PFSK-1 (cell line): ENCODE measurements around the gene FKBP10.

Source experiments
- POLR2AphosphoS5 ChIP-seq: IDR thresholded peaks from 2 replicates; pipeline ENCODE4 v1.6.1; 2012; ENCODE audit warnings: low read depth, mild to moderate bottlenecking, control low read depth, low read length, moderate library complexity
- SIN3A ChIP-seq: IDR thresholded peaks from 2 replicates; pipeline ENCODE4 v1.6.1; 2012; ENCODE audit warnings: mild to moderate bottlenecking, low read length, moderate library complexity, borderline replicate concordance; ENCODE audit not compliant: insufficient read depth

DNA sequence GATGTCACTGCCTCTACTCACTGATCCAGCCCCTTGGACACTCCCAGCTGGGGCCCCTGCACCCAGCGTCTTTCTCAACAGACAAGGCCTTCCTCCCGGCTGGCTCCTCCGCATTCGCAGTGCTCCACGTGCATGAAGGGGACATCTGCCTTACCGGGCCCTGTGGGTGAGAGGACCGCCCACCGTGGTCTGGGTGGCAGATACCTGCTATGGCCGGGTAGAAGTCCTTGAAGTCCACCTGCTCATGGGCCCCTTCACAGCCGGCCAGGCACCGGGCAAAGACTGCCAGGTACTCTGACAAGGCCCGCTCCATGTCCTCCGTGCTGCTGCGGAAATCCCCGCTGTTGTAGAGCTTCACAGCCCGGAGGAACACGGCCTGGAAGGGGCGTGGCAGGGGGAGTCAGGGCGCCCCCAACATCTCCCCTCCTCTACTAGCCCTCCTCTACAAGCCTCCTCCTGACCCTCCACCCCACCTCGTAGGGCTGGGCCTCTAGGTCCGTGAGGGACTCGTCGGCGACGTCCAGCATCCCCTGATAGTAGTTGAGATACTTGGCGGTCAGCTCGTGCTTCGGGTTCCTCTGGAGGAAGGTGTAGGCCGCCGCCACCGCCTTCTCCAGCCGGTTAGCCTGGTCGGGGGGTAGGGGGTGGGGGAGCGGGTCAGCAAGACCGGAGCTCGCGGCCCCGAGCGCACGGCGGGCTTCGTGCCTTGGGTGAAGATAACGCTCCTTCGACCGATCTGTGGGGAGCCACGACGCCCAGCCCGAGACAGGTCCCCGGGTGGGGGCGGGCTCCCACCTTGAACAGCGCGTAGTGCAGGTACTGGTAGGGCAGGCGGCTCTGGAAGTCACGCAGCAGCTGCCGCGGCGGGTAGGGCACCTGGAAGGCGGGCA, 1.9 kb upstream of the FKBP10 start:
- TF ChIP-seq POLR2AphosphoS5 (no peak), SIN3A (no peak)
